ENCODE data around the gene GPR143. TPM values are rescaled to one million over a fixed set of nuclear protein-coding genes. Genes with fewer than 3 reads are reported as not detected.

The GPR143 gene
- total RNA-seq, 2 donors from 2014 or later = 0.44 TPM; not detected in 1

GRCh38 chrX:9728261-9728660, 37.4 kb downstream of the GPR143 start:
- intact Hi-C loops (cut with DNase I) = no loop called here
- DNase-seq (no peak), ATAC-seq (no peak)

DNA sequence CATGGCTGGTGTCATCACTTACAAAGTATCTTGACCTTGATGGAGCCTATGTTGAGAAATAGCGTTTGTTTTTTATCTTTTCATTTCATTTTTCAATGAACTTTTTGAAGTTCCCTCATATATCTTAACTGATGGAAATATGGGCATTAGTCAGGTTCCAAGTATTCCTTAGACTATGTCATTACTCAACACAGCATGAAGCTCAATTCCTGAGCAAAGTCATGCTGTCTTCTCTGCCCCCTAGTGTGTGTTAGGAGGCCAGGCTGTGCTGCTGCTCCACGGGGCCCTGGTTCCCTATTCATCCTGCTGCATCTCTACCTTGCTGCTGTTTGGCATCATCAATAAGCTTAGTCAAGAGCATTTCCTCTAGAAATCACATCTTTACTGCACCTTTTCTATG, 40.9 kb downstream of the GPR143 start:
- DNase-seq (no peak), ATAC-seq (no peak)
- intact Hi-C loops (cut with DNase I) = no loop called here

DNA sequence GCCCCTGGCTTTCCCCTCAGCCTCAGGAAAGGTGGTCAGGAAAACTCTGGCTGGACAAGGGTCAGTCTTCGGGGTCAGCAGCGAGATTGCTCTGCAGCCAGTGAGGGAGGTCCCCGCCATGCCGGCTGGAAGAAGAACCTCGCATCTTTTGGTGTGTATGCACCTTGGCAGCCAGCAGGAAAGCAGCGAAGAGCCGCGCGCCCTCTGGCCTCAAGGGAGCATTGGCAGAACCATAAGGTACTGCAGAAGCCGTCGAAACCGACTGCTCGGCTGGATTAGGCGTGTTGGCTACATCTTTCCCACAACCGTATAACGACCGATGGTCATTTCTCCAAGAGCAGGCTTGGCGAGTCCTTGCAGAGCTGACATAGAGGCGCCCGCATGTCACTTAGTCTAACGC, 48.3 kb downstream of the GPR143 start:
- intact Hi-C loops (cut with DNase I) = no loop called here
- no peak for ATAC-seq

GRCh38 chrX:9710332-9710731, 55.3 kb downstream of the GPR143 start:
- intact Hi-C loops (cut with DNase I) = no loop called here
- no peak for DNase-seq
- no peak for ATAC-seq

More for the DNA sequence above, 48.3 kb downstream of the GPR143 start:
- DNase-seq = no peak

- ATAC-seq (peak; percentile 73 to 87), DNase-seq (peak; percentile 75)
- intact Hi-C loops (cut with DNase I) = no loop called here
Observed at GRCh38 chrX:9708923-9709553, 56.6 kb downstream of the GPR143 start.

DNA sequence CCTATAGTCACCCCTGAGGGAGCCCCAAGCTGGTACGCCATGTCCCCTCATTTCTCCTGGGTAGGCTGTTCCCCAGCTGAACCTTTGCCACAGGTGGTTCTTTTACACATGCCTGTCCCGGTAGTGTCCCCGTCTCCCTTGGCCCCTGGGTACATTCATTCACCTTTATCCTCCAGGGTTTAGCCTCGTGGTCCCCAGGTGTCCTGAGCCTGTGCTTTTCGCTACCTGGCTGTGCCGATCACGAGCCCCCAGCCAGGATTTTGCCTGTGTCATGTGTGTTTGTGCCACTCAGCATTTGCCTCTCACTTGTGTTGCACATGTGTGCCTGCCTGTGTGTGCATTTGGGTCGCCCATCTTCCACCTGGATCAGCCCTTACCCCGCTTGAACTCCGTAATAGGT, 57.6 kb downstream of the GPR143 start:
- ATAC-seq = no peak
- intact Hi-C loops (cut with DNase I) = no loop called here
- no peak for DNase-seq

GRCh38 chrX:9707306-9708033, 58.2 kb downstream of the GPR143 start:
- intact Hi-C loops (cut with DNase I) = no loop called here
- no peak for ATAC-seq
- no peak for DNase-seq

DNA sequence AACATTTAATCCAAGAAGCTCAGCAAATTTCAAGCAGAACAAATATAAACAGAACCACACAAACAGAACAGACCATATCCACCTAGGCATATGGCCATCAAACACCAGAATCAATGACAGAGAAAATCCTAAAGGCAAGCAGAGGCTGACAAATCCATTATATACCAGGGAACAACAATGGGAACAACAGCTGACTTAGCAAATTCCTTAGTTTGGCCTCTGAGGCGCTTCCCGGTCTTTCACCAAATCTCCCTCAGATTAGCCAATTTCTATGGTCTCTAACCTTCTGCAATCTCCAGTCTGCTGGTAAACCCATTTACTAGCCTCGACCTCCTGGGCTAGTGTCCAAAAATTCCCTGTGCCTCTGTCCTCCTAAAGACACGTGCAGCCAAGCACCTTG, 59.2 kb downstream of the GPR143 start:
- DNase-seq (no peak), ATAC-seq (no peak)
- intact Hi-C loops (cut with DNase I) = no loop called here

- ATAC-seq = no peak
- intact Hi-C loops (cut with DNase I) = no loop called here
- no peak for DNase-seq
Observed at GRCh38 chrX:9704876-9705465, 60.7 kb downstream of the GPR143 start.

DNA sequence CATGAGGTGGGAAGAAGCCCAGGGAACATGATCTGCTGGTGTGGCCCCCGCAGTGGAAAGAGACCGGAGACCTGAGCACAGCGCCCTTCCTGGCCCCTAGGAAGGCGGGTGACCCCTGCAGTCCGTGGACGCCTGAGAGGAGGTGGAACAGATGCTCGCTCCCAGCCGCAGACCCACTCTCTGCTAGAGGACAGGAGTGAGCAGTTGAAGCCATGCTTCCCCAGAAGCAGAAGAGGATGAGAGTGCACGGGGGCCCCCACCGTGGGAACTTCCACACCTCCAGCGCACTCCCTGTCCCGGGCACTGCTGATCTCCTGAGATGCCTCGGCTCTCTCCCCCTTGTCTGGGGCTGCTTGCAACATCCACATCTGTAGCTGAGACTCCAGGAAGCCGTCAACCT, 62.2 kb downstream of the GPR143 start:
- intact Hi-C loops (cut with DNase I) = no loop called here
- no peak for DNase-seq
- ATAC-seq = no peak

GRCh38 chrX:9701790-9702189, 63.9 kb downstream of the GPR143 start:
- ATAC-seq (no peak), DNase-seq (no peak)
- intact Hi-C loops (cut with DNase I) = no loop called here

GRCh38 chrX:9700555-9700954, 65.1 kb downstream of the GPR143 start:
- no peak for ATAC-seq
- intact Hi-C loops (cut with DNase I) = no loop called here
- DNase-seq = no peak

DNA sequence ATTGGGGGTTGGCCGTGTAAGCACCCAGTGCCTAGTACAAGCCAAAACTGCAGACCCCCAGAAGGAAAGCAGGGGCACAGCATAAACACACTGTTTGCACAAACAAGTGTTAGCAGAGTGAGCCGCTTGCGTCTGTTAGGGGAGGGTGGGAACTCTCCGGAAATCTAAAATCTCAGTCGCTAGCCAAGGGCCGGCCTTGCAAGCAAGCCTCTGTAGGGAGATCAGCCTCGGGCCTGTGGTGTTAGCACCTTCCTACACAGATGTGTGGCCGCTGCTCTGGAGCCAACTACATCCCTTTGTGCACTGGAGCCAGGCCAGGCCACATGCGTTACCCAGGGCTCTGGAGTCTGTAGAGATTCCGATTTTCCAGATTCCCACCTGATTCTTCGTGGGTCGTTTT, 67.1 kb downstream of the GPR143 start:
- intact Hi-C loops (cut with DNase I) = no loop called here
- DNase-seq (no peak), ATAC-seq (no peak)

GRCh38 chrX:9693307-9694001, 72.2 kb downstream of the GPR143 start:
- intact Hi-C loops (cut with DNase I) = no loop called here
- no peak for DNase-seq
- ATAC-seq = no peak

DNA sequence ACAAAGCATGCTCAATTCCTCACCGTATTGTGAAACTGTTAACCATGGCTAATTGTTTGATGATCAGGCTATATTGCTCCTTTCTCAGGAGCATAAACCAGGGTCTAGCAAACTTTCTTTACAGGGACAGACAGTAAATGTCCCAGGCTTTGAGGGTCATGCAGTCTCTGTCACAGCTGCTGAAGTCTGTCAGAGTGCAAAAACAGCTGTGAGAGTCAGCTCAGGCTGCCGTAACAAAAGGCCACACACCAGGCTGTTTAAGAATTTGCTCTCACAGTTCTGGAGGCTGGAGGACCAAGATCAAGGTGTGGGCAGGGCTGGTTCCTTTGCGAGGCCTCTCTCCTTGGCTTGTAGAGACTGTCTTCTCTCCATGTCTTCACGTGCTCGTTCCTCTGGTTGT, 75.6 kb downstream of the GPR143 start:
- intact Hi-C loops (cut with DNase I) = no loop called here

DNA sequence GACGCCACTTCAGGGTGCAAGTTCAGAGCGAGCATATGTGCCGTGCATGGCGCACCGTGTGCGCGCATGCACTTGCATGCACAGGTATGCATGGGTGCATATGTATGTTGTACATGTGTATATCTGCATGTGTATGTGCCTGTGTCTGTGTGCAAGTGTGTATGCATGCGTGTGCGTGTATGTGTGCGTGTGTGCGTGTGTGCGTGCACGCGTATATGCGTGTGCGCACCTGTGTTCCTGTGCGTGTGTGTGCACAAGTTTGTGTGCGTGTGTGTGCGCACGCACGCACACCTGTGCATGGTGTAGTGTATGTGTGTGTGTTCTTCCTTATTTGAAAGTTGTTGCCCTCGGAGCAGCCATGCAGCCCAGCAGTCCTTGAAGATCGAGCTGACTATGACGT, 76.8 kb downstream of the GPR143 start:
- ATAC-seq (no peak), DNase-seq (no peak)
- intact Hi-C loops (cut with DNase I) = no loop called here

More for the DNA sequence above, 75.6 kb downstream of the GPR143 start:
- ATAC-seq (no peak), DNase-seq (no peak)

GRCh38 chrX:9687899-9688298, 77.7 kb downstream of the GPR143 start:
- no peak for DNase-seq
- intact Hi-C loops (cut with DNase I) = no loop called here
- peak in 1 of 2 donors; percentile 36 for ATAC-seq

DNA sequence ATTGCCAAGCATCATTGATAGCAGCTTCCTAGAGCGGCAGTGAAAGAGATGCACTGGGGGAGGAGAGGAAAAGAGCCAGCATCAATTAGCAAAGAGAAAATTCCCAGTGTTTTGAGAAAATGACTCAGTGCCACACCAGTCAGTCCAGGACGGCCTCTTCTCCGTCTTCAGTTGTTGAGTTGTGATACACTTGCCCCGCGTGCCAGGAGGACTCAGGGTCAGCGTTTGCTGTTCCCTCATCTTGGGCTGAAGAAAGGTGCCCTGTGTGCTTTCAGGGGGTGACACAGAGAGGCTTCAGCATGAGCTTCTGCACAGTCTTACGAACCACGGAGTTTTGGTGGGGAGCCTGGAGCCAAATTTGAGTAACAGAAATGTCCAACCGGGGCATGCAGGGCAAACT, 82.3 kb downstream of the GPR143 start:
- no peak for ATAC-seq
- intact Hi-C loops (cut with DNase I) = no loop called here
- DNase-seq = no peak

- intact Hi-C loops (cut with DNase I) = no loop called here
- DNase-seq = no peak
- ATAC-seq = no peak
Observed at GRCh38 chrX:9682861-9683260, 82.8 kb downstream of the GPR143 start.

- ATAC-seq (peak; percentile 45 to 67), DNase-seq (no peak)
- intact Hi-C loops (cut with DNase I) = no loop called here
Observed at GRCh38 chrX:9682456-9682855, 83.2 kb downstream of the GPR143 start.

Data from left cardiac atrium (tissue), 4 donors.